ENCODE results near the gene C12orf56. TPM values are rescaled to one million over a fixed set of nuclear protein-coding genes. Genes with fewer than 3 reads are reported as not detected.

The C12orf56 gene
- total RNA-seq, 3 donors from 2014 or later = 0.09 to 0.53 TPM; not detected in 1

GRCh38 chr12:64402181-64402580, 11.6 kb upstream of the C12orf56 start:
- no peak for TF ChIP-seq CTCF (IDR thresholded peaks at IDR 0.05)
- intact Hi-C loops (cut with DNase I, micrococcal nuclease) = no loop called here
- H3K9me3 ChIP-seq = no peaks in the 10 kb centered on the region
- ATAC-seq (no peak), DNase-seq (no peak)
- H3K36me3 ChIP-seq (ENCODE audit: low read depth) = no peaks in the 10 kb centered on the region
- no peak overlapping the region for H3K4me3 ChIP-seq
- peaks cover 10% of the 10 kb centered on the region for H3K4me1 ChIP-seq (ENCODE audit: low read depth)

GRCh38 chr12:64400041-64400440, 9.5 kb upstream of the C12orf56 start:
- H3K4me3 ChIP-seq = no peak overlapping the region
- no peaks in the 10 kb centered on the region for H3K9me3 ChIP-seq
- H3K36me3 ChIP-seq (ENCODE audit: low read depth) = no peaks in the 10 kb centered on the region
- intact Hi-C loops (cut with DNase I, micrococcal nuclease) = no loop called here
- ATAC-seq (no peak), DNase-seq (no peak)
- TF ChIP-seq CTCF (IDR thresholded peaks at IDR 0.05) = no peak
- no peaks in the 10 kb centered on the region for H3K4me1 ChIP-seq (ENCODE audit: low read depth)

GRCh38 chr12:64395739-64396138, 5.2 kb upstream of the C12orf56 start:
- H3K36me3 ChIP-seq (ENCODE audit: low read depth) = no peaks in the 10 kb centered on the region
- no peak for ATAC-seq
- no peak overlapping the region for H3K4me3 ChIP-seq
- no peaks in the 10 kb centered on the region for H3K9me3 ChIP-seq
- intact Hi-C loops (cut with DNase I, micrococcal nuclease) = no loop called here
- no peak for DNase-seq
- TF ChIP-seq CTCF (IDR thresholded peaks at IDR 0.05) = no peak
- peaks cover under 1% of the 10 kb centered on the region for H3K4me1 ChIP-seq (ENCODE audit: low read depth)

- no peak overlapping the region for H3K4me3 ChIP-seq
- TF ChIP-seq CTCF (IDR thresholded peaks at IDR 0.05) = no peak
- no peaks in the 10 kb centered on the region for H3K9me3 ChIP-seq
- peaks cover 6% of the 10 kb centered on the region for H3K4me1 ChIP-seq (ENCODE audit: low read depth)
- DNase-seq (peak in 1 of 3 donors; percentile 59), ATAC-seq (no peak)
- H3K36me3 ChIP-seq (ENCODE audit: low read depth) = no peaks in the 10 kb centered on the region
- intact Hi-C loops (cut with DNase I, micrococcal nuclease) = no loop called here
Observed at GRCh38 chr12:64392221-64392620, 1.7 kb upstream of the C12orf56 start.

GRCh38 chr12:64389154-64389553, 1.4 kb downstream of the C12orf56 start:
- no peak for ATAC-seq

More at GRCh38 chr12:64389154-64389553, 1.4 kb downstream of the C12orf56 start:
- Histone ChIP-seq H3K4me1 (ENCODE audit: low read depth) (peaks cover 6% of the 10 kb centered on the region), H3K9me3 (no peaks in the 10 kb centered on the region), H3K36me3 (ENCODE audit: low read depth) (no peaks in the 10 kb centered on the region), H3K4me3 (no peak overlapping the region)
- no peak for DNase-seq
- no peak for TF ChIP-seq CTCF (IDR thresholded peaks at IDR 0.05)
- intact Hi-C loops (cut with DNase I, micrococcal nuclease) = no loop called here
